EH (cell line): ENCODE results near the gene SFMBT1.

Source experiments
- DNase-seq: peaks from one replicate; pipeline ENCODE4 v3.0.0-alpha.2; 2015; ENCODE audit warnings: low read depth

The SFMBT1 gene, protein sequence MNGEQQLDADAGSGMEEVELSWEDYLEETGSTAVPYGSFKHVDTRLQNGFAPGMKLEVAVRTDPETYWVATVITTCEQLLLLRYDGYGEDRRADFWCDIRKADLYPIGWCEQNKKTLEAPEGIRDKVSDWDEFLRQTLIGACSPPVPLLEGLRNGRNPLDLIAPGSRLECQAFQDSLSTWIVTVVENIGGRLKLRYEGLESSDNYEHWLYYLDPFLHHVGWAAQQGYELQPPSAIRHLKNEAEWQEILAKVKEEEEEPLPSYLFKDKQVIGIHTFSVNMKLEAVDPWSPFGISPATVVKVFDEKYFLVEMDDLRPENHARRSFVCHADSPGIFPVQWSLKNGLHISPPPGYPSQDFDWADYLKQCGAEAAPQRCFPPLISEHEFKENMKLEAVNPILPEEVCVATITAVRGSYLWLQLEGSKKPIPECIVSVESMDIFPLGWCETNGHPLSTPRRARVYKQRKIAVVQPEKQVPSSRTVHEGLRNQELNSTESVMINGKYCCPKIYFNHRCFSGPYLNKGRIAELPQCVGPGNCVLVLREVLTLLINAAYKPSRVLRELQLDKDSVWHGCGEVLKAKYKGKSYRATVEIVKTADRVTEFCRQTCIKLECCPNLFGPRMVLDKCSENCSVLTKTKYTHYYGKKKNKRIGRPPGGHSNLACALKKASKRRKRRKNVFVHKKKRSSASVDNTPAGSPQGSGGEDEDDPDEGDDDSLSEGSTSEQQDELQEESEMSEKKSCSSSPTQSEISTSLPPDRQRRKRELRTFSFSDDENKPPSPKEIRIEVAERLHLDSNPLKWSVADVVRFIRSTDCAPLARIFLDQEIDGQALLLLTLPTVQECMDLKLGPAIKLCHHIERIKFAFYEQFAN

DNA sequence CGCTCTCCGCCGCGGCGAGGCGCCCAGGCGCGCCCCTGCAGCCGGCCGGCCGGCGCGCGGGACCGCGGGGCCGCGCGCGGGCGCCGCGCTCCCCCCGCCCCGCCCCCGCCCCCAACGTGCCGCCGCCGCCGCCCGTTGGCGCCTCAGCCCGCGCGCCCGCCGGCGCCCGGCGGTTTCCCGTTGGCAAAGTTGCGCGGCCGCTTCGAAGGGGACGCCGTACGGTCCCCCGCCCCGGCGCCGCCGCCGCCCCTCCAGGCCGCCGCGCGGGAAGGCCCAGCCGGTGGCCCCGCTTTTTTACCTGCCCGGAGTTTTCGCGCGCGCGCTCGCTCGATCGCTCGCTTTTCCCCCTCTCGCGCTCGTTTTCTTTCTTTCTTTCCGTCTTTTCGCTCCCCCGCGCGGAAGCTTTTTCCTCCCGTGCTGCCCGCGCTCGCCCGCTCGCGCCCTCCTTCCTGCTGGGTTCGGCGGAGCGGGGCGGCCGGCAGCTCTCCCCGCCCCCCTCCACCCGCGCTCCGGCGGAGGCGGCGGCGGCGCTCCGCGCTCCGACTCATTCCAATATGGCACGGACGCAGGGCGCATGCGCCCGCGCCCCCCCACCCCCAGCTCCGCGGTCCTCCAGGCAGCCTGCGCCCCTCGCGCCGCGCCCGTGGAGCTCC, at the start of gene SFMBT1:
SFMBT1 (minus strand) TSS at position 556 of the 653 bp plus-strand sequence. CDS start 76,945 bp downstream, outside the sequence.
- DNase-seq: peak; percentile 67

DNA sequence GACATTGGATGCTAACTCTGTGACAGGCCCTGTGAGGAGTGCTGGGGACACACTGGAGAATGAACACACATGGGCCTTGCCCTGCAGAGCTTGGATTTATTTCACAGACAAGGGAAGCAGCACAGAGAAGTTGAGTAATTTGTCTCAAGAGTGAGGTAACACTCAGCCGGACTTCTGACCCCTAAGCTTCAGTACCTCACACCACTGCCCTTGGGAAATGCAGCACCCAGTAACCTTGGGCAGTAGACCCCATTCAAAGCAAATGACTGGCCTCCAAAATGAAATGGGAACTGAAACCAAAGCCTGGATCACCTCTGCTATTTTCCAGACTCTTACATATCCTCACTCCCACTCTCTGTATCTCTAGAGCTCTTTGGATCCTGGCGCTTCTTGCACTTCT, 47.1 kb upstream of the SFMBT1 start:
- DNase-seq: no peak

DNA sequence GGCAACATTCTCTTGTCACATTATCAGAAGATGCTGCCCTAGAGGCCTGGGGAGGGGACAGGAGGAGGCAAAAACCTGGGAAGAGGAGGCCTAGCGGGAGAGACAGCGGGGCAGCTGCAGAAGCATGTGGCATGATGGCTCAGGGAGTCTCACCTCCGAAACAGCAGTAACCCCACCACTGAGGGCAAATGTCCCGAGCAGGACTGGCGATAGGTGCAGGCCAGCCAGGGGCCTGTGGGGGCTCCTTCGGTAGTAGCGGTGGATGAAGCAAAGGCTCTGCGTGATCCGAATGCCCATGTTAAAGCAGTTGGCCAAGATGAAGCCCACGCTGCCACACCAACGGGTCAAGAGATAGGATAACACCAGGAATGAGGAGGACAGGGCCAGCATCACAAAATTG, 46.3 kb upstream of the SFMBT1 start:
- DNase-seq: no peak

DNA sequence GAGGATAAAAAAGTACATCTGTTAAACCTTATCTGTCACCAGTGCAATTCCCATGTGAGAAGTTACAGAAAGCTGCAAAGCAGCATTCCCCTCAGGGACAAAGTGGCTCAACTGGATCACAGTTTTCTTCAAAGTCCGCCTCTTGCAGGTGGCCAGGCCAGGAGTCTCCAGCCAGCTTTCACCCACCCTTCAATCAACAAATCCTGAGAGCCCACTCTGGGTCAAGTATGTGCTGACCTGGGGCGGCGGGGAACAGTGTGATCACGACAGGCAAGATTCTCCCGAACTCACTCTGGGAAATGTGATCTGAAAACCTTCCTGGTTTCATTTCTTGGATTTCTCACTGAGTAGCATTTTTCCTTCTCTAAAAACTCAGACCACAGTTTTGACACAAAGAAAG, 45.1 kb upstream of the SFMBT1 start:
- no peak for DNase-seq

DNA sequence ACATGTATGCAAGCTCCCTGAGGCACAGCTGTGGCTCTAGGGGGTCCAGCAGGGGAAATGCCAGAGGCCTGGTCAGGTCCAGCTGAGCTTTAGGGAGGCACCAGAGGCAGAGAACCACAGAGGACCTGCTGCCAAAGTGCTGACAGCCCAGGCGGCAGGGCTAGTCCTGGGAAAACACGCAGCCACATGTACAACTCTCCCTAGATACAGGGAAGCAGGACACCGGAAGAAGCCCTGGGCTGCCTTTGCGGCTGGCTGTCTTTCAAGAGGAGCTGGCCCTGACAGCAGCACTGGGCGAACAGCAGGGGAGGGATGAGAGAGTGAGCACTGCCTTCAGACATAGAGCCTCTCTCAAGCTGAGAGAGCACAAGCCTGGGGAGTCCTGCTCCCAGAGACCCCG, 43.6 kb upstream of the SFMBT1 start:
- DNase-seq: peak; percentile 22

DNA sequence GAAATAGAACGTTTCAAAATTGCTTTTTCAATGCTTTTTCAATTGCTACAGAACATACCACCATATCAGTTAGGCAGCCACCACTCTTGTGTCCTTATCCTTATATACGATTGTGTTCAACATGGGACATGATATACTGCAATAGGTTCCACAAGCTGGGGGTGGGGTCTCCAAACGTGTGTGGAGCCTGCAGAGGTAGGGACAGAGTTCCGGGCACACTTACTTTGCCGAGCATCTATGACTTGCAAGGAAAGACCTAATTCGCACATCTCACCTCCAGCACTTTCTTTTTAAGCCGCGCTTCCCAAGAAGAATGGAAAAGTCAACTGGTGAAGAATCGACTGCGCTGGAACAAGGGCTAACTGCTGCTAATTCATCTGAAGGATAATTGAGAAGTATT, 39.6 kb upstream of the SFMBT1 start:
- no peak for DNase-seq

DNA sequence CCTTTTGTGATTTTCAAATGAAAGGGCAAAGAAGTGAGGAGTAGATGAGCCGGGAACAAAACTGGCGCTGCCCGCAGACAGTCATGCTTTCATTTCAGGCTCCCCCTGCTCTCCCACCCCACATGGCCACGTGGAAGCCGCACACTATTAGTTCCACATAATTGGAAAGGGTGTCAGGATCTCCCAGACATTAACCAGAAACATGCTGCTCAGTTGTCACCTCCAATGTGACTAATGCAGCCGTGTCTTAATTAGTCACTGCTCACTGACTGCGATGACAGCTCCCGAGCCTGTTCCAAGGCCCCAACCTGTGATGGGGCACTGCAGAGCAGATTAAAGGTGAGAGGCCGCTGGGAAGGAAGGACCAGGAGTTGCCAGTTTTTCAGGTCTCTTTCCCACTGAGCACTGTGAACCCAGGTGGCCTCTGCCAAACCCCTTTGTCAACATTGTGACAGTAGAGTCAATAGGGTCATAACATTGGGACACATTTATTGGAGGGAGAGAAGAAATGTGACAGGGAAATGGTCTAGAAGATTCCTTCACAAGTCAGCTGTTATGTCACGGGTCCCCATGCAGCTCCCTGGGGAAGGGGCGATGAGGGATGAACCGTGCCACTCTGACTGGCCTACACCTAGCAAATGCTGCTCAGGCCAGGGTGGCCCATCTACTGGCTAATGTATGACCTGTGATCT, 38.6 kb upstream of the SFMBT1 start:
- DNase-seq: peak; percentile 18

DNA sequence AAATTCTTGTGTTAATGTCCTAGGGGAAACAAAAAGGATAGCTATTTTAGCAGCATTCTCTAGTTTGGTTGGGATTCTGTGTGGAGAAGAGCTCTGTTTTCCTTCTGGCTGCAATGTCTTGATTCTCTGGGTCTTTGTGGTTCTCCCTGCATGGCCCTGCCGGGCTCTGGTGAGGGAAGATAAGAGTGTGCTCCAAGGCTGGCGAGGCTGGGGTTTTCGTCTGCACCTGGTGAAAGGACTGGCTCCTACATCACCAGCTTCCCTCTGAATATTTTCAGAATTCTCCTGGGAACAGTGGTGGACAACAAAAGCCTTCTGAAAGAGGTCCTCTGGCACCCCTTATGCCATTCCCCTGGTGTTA, 38.1 kb upstream of the SFMBT1 start:
- DNase-seq: no peak

DNA sequence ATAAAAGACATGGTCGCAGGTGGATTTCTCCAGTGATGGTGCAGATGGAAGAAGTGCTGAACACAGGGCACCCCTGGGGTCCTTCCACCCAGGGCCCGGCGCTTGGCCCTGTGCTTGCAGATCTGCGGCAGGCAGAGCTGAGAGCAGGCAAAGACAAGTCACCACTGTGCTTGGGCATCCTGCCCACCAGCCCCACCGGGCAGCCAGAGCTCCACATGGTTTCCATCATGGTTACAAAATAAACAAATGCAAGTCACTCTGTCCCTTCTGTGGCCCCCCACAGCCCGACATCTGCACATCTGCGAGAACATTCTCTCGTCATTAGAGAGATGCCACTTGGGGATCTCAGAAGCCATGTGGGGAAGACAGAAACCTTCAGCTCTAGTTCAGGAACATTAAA, 37.6 kb upstream of the SFMBT1 start:
- peak; percentile 81 for DNase-seq

DNA sequence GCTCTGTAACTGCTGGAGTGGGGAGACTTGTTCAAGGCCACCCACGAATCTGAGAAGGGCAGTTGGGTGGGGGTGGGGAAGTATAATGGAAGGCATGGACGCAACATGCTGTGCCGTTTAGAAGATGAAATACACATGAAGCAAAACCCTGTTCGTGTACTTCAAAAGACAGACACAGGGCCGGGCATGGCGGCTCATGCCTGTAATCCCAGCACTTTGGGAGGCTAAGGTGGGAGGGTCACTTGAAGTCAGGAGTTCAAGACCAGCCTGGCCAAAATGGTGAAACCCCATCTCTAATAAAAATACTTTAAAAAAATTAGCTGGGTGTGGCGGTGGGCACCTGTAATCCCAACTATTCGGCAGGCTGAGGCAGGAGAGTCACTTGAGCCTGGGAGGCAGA, 36.9 kb upstream of the SFMBT1 start:
- DNase-seq: no peak

DNA sequence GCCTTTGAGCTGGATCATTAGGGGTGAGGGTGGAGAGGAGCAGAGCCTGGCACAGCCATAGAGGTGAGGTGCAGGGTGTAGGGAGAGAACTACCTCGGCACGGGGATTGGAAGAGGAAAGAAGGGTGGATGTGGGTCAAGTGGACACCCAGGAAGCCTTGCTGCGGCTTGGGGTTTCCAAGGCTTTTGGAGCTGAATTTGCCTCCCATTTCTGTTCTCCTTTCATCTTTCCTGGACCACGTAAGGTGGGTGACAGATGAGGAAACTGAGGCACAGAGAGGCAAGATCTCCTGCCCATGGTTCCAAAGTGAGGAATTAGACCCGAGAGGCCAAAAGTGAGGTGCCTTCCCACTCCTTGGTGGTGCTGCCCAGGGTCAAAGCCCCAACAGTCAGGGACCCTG, 35.4 kb upstream of the SFMBT1 start:
- no peak for DNase-seq

DNA sequence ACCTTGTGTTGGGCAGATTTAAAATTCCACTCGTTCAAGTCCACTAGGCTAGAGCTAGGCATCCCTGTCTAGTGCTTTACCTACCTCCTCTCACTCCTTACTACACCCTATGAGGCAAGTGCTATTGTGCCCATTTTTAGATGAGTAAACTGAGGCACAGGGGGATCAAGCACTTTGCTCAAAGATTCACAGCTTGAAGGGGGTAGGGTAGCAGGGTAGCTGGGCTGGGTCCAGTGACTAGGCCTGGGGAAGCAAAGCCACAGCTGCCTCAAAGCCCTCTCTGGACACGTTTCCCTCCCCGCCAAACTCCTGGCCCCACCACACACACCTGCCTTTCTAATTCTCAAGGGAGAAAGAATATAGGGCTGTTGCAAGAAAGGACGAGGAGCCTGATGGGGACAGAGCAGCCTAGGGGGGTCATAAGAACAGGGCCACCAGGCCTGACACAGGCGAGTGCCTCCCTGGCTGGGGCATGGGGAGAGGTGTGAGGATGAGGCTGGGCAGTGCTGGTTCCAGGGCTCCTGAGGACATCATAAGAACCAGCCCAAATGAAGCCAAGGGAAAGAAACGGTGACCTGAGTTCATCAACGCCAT, 34.8 kb upstream of the SFMBT1 start:
- no peak for DNase-seq

DNA sequence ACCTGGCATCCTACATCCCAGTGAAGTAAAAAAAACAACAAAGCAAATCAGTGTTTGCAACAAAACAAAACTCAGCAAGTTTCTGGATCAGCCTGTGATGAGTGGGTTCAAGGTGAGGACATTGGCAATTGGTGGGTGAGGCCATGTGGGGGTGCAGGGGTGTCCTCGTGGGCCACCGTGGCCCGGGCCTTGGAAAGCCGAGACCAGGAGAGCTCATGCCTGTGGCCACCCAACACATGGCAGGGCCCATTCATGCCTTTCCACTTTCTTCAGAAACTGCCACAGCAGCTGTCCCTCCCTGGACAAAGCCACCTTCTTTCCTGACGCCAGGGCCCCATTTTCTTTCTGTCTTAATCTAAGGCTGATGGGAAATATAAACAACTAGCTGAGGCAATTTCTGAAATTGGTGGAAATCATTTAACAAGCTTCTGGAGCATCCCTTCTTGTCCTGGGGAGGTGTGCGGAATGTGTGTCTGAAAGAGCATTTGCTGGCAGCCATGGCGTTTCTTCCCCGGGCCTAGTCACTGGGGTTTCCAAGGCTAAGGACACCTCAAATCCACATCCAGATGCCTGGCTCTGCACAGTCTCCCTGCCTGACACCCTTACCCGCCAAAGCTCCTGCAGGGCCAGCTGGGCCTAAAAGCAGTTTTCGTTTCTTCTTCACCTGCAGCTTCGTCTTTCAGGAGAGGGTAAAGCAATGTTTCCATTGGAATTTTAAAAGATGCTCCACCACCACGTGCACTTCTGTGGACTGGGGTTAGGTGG, 34.1 kb upstream of the SFMBT1 start:
- no peak for DNase-seq

DNA sequence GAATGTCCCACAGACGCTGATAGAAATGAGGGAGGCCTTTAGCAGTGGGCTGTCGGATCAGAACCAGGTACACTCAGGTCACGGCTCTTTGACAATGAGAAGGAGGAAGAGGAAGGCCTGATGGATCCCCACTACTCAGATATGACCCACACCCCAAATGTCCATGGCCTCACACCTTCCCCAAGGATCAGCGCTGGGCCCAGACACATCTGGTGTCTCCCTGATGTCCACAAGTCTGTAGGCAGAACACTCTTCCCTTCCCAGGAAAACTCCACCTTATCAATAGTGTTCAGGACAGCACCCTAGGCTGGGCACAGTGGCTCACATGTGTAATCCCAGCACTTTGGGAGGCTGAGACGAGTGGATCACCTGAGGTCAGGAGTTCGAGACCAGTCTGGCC, 33.3 kb upstream of the SFMBT1 start:
- DNase-seq: no peak

DNA sequence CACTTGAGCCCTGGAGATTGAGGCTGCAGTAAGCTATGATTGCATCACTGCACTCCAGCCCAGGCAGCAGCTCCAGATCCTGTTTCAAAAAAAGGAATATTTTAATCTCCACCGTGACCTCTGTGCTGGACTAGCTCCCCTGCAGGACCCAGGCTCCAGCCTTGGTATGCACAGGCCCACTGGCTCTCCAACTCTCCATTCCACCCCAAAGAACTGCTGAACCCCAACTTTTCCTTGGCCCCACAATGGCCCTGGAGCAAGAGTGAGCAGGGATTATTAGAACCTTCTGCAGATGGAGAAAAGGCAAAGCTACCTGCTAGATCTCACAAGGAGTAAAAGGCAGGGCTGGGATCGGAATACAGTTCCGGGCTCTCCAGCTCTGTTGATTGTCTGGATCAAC, 32.8 kb upstream of the SFMBT1 start:
- DNase-seq: no peak

DNA sequence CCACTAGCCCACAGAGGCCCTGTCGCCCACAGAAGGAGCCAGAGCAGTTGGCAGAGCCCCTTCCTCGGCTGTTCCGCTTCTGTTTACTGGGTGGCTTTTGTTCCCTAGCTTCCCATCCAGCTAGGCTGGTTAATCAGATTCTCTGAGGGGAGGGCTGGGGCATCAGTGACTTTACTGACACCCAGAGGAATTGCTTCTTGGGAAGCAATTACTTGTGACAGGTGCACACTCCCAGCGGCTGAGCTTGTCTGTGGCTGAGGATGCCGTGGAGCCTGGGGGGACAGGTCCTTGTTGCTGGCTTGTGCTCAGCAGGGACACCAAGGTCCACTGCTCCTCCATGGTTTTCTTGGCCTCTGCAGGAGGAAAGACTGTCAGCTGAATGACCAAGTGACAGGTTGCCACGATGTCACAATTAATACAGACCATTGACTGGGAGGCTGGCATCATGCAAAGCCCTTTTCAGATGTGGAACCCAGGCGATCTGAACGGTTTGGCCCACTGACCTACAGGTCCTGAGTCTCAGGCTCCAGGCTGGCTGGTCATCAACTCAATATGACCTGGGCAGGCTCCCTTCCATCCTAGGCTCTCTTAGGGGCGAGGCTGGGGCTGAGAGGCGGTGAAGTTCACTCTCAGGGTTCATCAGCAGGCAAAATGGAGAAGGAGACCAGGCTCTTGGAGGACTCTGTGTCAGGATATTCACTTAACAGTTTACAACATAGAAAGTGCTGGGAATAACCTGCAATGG, 31.8 kb upstream of the SFMBT1 start:
- DNase-seq: no peak

DNA sequence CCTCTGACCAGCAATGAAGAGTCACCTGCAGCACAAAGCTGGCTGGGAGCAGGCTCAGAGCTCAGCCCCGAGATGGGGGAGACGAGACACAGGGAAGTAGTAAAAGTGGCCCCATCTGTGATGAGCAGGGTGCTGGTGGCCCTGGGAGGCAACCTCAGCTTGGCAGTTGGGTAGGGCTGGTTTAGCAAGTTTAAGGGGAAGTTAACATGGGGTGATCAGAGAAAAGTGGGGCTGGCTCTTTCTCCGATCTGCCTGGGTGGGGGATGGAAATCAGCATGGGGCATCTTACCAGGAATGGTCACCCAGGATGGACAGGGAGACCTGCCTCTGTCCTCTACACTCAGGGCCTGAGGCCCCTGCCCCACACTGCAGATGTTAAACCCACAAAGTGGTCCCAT, 29.9 kb upstream of the SFMBT1 start:
- no peak for DNase-seq

DNA sequence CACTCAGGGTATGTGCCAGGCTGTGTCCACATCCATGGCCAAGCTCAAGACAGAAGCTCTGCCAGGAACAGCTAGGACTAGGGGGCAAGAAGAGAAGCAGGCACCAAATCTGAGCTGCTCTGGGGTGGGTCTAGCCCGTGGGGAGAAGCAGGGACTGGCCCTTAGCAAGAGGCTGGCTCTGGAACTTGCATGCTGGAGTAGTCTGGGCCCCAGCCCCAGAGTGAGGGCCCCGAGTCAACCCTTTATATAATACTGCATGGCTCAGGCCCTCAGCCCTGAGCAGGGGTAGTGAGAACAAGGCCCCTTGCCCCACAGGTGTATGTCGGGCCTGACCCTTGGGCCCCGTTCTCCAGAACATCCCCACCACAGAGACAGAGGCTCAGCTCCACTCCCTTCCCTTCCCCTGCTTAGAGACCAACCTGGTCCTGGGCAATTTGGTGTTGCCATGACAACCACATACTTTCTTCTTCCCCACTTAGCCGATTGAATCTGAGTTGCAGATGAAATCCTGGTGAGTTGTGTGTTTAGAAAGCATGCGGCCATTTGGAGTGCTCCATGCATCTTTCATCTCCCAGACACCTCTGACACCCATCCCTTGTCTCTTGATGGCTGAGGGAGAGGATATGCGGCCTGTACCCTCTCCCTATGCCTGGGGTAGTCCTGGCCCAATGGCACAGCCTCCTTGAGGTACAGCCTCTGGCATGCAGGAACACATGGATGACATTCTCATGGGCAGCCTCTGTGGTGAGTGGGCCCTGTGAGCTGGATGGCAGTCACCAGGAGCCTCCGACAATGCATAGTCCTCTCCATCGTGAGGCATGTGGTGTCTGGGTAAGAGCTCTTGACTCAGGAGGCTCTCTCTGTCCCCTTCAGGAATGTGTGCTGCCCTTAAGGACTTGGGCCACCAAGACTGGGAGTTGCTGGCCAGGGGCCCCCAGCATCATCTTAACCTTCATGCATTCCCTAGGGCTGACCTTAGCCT, 29.2 kb upstream of the SFMBT1 start:
- DNase-seq: no peak

DNA sequence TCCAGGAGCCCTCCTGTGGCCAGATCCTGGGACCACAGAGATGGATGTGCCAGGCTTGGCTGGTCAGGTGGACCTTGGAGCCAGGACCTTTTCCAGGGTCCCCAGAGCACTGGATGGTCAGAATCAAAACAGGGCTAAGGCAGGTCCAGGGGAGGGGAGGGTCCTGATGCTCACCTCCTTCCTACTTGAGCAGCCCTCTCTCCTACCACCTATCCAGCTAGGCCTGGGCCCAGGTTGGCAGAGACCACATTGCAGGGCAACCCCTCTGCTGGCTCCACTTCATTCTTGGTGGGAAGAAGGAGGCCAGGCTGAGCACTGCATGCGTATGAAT, 28.5 kb upstream of the SFMBT1 start:
- DNase-seq: no peak
